BLaER1 treated with 17β-estradiol and CSF1 and Interleukin-3, amounts not matched to agents 10 nM and 100 nM (cell line): ENCODE measurements around the gene LBX1.

Experiments used
- H3K27ac ChIP-seq, 11 experiments: shearing (Covaris generic); formaldehyde crosslinking; 2 replicates each; pipeline ENCODE4 v1.8.1; 2022
- H3K27me3 ChIP-seq, 11 experiments: shearing (Covaris generic); formaldehyde crosslinking; 2 replicates each; pipeline ENCODE4 v1.8.1; 2022
- H3K36me3 ChIP-seq, 11 experiments: shearing (Covaris generic); formaldehyde crosslinking; 2 replicates each; pipeline ENCODE4 v1.8.1; 2022
- H3K4me1 ChIP-seq, 10 experiments: shearing (Covaris generic); formaldehyde crosslinking; 2 replicates each; pipeline ENCODE4 v1.8.1; 2022
- H3K4me2 ChIP-seq, 11 experiments: shearing (Covaris generic); formaldehyde crosslinking; 2 replicates each; pipeline ENCODE4 v1.8.1; 2022
- H3K4me3 ChIP-seq, 10 experiments: shearing (Covaris generic); formaldehyde crosslinking; 2 replicates each; pipeline ENCODE4 v1.8.1; 2022
- H3K9ac ChIP-seq, 11 experiments: shearing (Covaris generic); formaldehyde crosslinking; 2 replicates each; pipeline ENCODE4 v1.8.1; 2022
- H3K9me3 ChIP-seq, 11 experiments: shearing (Covaris generic); formaldehyde crosslinking; replicated peaks in 1 of 11; 2 replicates each; pipeline ENCODE4 v1.8.1; 2022
- H4K20me1 ChIP-seq, 11 experiments: shearing (Covaris generic); formaldehyde crosslinking; 2 replicates each; pipeline ENCODE4 v1.8.1; 2022
- Cebpa-rat ChIP-seq, 11 experiments: shearing (Covaris generic); IDR thresholded peaks; 2 replicates each; pipeline ENCODE4 v1.8.1; 2022

LBX1 gene

DNA sequence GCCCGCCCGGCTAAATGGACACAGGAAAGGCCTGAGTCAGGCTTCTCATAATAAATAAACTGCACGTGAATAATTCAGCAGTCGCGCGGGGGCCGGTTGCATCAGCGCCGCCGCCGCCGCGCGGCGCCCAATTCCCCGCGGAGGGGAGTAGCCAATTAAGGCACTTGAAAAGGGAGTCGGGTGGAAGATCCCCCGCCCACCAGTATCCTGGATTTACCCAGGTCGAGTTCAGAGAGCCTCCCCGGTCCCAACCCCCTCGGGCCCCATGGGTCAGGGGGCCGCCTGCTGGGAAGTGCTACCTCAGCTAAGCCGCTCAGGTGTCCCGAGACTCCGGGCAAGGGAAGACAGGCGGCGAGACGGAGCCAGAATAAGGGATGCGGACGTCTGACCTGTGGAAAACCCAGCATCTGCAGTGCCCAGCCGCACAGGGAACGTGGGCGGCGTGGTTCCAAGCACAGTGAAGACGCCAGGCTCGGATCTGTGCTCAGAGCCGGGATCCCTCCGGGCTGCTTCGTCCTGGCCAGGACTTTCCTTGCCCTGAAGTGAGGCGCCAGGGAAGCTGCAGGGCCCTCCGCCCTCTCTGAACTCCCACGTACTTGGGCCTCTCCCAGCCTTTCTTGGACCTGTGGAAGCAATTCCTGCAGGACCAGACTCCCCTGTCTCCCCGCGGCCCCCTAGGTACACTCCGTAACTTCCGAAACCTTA lies 7.3 kb upstream of the LBX1 start:
- Histone ChIP-seq H3K4me2 (no peak overlapping the region), H3K9me3 (no peaks in the 10 kb centered on the region), H3K27me3 (peaks cover 96 to 100% (median 99%) of the 10 kb centered on the region in 11 experiments), H3K27ac (no peak overlapping the region), H3K4me3 (no peak overlapping the region), H3K9ac (no peak overlapping the region), H4K20me1 (peaks cover 0 to 72% (median 59%) of the 10 kb centered on the region in 11 experiments; a peak in 16 of 22 replicates), H3K4me1 (no peaks in the 10 kb centered on the region), H3K36me3 (no peaks in the 10 kb centered on the region)
- TF ChIP-seq Cebpa-rat (IDR thresholded peaks at IDR 0.05), result no peak

- Histone ChIP-seq H3K9ac (no peak overlapping the region), H3K4me1 (no peaks in the 10 kb centered on the region), H3K27me3 (peaks cover 100% of the 10 kb centered on the region in 11 experiments), H3K4me3 (no peak overlapping the region), H3K27ac (no peak overlapping the region), H3K9me3 (no peaks in the 10 kb centered on the region), H4K20me1 (peaks cover 0 to 79% (median 67%) of the 10 kb centered on the region in 11 experiments; a peak in 16 of 22 replicates), H3K4me2 (no peak overlapping the region), H3K36me3 (no peaks in the 10 kb centered on the region)
- TF ChIP-seq Cebpa-rat (IDR thresholded peaks at IDR 0.05), result no peak
Measured at GRCh38 chr10:101235766-101236165, 6.5 kb upstream of the LBX1 start.

DNA sequence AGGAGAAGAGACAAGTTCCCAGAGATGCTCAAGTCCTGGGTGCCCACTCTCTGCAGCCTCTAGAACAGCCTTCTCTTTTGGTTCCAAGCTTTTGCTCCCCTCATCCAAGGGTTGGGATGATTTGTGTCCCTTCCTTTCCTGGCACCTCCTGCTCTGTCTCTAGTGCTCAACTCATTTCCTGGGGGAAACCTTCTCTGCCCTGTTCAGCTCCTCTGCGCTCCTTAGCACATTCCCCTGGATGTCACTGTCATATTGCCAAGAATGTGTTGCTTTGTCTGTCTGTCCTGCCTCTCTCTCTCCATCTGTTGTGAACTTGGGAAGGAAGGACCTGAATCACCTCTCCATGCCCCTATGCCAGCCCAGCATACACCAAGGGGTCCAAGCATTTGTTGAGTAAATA lies 5.1 kb upstream of the LBX1 start:
- no peak overlapping the region for H3K4me2 ChIP-seq
- peaks cover 100% of the 10 kb centered on the region in 11 experiments for H3K27me3 ChIP-seq
- no peak overlapping the region for H3K9ac ChIP-seq
- TF ChIP-seq Cebpa-rat (IDR thresholded peaks at IDR 0.05), result no peak
- no peak overlapping the region for H3K4me3 ChIP-seq
- H3K36me3 ChIP-seq, result no peaks in the 10 kb centered on the region
- peaks cover 0 to 90% (median 81%) of the 10 kb centered on the region in 11 experiments; a peak in 16 of 22 replicates for H4K20me1 ChIP-seq
- H3K4me1 ChIP-seq, result peaks cover 0 to 11% (median 4%) of the 10 kb centered on the region in 10 experiments; a peak in 5 of 20 replicates
- no peaks in the 10 kb centered on the region for H3K9me3 ChIP-seq
- no peak overlapping the region for H3K27ac ChIP-seq

DNA sequence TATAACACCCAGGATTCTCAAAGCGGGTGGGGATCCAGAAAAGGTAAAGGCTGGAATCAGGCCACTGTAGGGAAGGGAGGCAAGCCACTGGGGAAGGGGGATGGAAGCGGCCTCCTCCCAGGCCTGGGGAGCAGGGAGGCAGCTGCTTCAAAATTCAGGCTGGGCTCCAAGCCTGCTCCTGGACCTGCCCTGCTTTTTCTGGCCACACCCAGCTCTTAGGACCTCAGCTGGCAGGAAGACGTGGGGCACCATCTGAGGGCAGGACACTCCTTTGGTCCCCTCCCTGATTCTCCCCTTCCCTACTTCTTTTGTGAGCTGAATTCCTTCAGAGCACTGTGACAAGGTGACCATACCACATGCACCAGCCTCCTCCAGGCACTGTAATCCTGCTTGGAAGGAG lies 4.6 kb upstream of the LBX1 start:
- Histone ChIP-seq H3K9me3 (peaks cover 0 to 2% (median 0%) of the 10 kb centered on the region in 11 experiments; a peak in 2 of 22 replicates), H3K9ac (no peak overlapping the region), H4K20me1 (peaks cover 0 to 92% (median 83%) of the 10 kb centered on the region in 11 experiments; a peak in 16 of 22 replicates), H3K4me2 (no peak overlapping the region), H3K27ac (no peak overlapping the region), H3K4me3 (no peak overlapping the region), H3K4me1 (peaks cover 0 to 11% (median 4%) of the 10 kb centered on the region in 10 experiments; a peak in 5 of 20 replicates), H3K36me3 (no peaks in the 10 kb centered on the region), H3K27me3 (peaks cover 100% of the 10 kb centered on the region in 11 experiments)
- TF ChIP-seq Cebpa-rat (IDR thresholded peaks at IDR 0.05), result no peak

DNA sequence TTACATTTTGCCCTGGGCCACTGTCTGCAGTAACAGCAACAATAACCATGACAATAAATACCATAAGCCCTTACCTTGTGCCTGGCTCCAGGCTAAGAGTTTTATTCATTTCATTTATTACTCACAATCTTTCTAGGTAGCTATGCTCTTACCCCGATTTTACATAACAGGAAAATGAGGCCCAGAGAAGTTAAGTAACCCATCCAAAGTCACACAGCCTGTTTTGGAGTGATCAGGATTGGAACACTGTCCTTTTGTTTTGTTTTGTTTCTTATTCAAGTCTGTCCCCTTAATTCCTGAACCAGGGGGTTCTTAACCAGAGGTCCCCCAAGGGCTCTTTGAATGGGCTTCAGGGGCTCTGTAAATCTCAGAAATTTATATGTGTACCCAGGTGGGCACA lies 4.2 kb upstream of the LBX1 start:
- Histone ChIP-seq H4K20me1 (peaks cover 0 to 92% (median 83%) of the 10 kb centered on the region in 11 experiments; a peak in 16 of 22 replicates), H3K4me3 (no peak overlapping the region), H3K4me1 (peaks cover 0 to 11% (median 4%) of the 10 kb centered on the region in 10 experiments; a peak in 5 of 20 replicates), H3K27me3 (peaks cover 100% of the 10 kb centered on the region in 11 experiments), H3K27ac (no peak overlapping the region), H3K4me2 (no peak overlapping the region), H3K36me3 (no peaks in the 10 kb centered on the region), H3K9ac (no peak overlapping the region), H3K9me3 (peaks cover 0 to 6% (median 3%) of the 10 kb centered on the region in 11 experiments; a peak in 10 of 22 replicates)
- no peak for TF ChIP-seq Cebpa-rat (IDR thresholded peaks at IDR 0.05)

DNA sequence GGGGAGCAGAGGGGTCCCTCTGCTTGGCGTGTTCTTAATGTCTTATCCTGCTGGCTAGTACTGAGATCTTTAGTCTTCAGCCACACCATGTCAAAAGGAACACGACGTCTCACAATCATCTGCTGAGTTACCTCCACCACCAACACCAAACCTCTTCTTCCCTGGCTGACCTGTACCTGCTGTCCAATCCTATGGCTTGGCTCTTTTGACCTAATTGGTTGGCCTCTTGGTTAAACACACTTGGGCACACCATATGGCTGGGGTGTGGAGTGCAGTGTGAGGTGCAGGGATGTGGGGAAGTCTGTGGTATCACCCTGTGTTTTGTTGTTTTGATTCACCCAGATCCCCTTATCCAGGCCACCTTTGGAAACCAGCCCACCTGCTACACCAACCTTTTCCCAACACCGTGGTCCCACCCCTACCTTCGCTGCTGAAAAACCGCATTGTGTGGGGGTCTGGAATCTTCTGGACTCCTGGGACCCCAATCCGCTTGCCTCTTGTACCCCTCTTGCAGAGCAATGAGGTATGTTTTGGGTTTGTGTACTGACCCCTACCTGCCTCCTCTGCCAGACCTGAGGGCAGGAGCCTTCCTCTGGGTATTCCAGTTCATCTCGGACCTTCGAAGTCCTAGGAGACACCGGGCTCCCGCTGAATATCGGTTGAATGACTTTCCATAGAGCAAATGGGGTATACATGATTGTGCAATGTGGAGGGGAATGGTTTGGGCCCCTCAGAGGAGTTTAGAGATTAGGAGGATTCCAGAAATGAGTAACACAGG lies 2.8 kb upstream of the LBX1 start:
- Histone ChIP-seq H3K36me3 (no peaks in the 10 kb centered on the region), H3K27ac (no peak overlapping the region), H3K4me3 (no peak overlapping the region), H3K27me3 (peaks cover 100% of the 10 kb centered on the region in 11 experiments), H3K9me3 (peaks cover 7 to 20% (median 16%) of the 10 kb centered on the region in 11 experiments; a peak in 18 of 22 replicates), H3K4me1 (peaks cover 0 to 11% (median 4%) of the 10 kb centered on the region in 10 experiments; a peak in 5 of 20 replicates), H3K9ac (no peak overlapping the region), H3K4me2 (no peak overlapping the region), H4K20me1 (peaks cover 0 to 93% (median 83%) of the 10 kb centered on the region in 11 experiments; a peak in 16 of 22 replicates)
- TF ChIP-seq Cebpa-rat (IDR thresholded peaks at IDR 0.05), result 0 out of 22 replicates have a peak, but pooled peaks of 2 of the 11 experiments have one; percentile 29 to 41

DNA sequence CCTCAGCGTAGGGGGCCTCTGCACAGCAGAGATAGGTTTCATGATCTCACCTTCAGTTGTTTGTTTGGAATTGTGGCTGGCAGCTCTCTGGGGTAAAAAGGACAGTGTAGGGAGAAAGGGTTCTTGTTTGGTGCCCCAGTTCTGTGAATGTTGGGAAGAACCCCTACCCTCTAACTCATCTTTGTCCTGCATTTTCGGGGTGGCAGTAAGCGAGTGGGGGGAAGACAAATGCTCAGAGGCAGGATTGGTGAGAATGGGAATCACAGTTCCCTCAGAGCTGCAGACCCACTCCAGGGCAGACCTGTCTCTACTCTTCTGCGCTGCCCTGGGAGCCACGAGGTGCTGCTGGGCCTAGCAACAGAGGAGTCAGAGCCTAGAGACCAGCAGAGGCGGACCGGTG lies 1.8 kb upstream of the LBX1 start:
- H3K4me3 ChIP-seq, result no peak overlapping the region
- peaks cover 0 to 93% (median 83%) of the 10 kb centered on the region in 11 experiments; a peak in 17 of 22 replicates for H4K20me1 ChIP-seq
- H3K27me3 ChIP-seq, result peaks cover 100% of the 10 kb centered on the region in 11 experiments

DNA sequence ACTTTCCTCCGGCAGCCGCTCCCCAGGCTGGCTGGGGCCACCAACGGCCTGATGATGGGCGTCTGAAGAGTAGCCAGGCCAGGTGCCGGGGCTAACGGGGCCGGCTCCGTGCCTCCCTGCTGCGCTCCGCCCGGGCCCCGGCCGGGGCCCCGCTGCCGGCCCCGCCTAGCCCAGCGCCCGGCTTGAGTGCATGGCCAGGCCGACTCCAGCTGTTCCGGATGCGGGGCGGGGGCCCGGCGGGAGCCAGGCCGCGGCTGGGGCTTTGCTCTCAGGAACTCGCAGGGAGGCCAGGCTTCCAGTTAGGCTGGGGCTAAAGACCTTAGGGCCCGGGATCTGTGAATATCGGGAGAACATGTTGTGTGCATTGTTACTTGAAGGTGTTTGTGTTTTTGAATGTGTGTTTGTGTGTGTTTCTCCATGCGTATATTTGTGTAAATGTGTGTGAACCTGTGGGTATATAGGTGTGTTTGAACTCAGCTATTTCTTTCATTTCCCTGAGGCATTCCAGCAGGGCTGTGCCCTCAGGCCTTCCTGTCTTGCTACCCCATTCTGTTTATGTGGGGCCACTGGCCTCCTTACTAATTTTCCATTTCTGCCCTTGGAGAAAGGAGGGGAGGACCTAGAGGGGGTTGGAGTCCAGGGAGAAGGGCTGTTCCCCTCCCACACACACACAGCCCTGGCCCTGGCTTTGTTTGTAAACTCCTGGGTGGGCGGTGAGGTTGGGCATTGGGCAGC lies 1.1 kb upstream of the LBX1 start:
- Histone ChIP-seq H4K20me1 (peaks cover 0 to 99% (median 90%) of the 10 kb centered on the region in 11 experiments; a peak in 18 of 22 replicates), H3K9ac (no peak overlapping the region), H3K27ac (no peak overlapping the region), H3K4me3 (peak overlapping the region in 4 of 10 experiments; percentile 13 to 31 (median 30); a peak in 1 of 20 replicates), H3K4me2 (peak overlapping the region in 7 of 11 experiments; percentile 26 to 77 (median 34); a peak in 11 of 22 replicates), H3K36me3 (no peaks in the 10 kb centered on the region), H3K4me1 (peaks cover 0 to 17% (median 4%) of the 10 kb centered on the region in 10 experiments; a peak in 6 of 20 replicates), H3K27me3 (peaks cover 100% of the 10 kb centered on the region in 11 experiments), H3K9me3 (peaks cover 9 to 22% (median 19%) of the 10 kb centered on the region in 11 experiments; a peak in 18 of 22 replicates)
- no peak for TF ChIP-seq Cebpa-rat (IDR thresholded peaks at IDR 0.05)

More for the DNA sequence above, 1.8 kb upstream of the LBX1 start:
- TF ChIP-seq Cebpa-rat (IDR thresholded peaks at IDR 0.05), result no peak
- H3K9me3 ChIP-seq, result peaks cover 9 to 22% (median 19%) of the 10 kb centered on the region in 11 experiments; a peak in 18 of 22 replicates
- peaks cover 0 to 17% (median 4%) of the 10 kb centered on the region in 10 experiments; a peak in 6 of 20 replicates for H3K4me1 ChIP-seq
- H3K9ac ChIP-seq, result no peak overlapping the region
- H3K27ac ChIP-seq, result no peak overlapping the region
- H3K36me3 ChIP-seq, result no peaks in the 10 kb centered on the region
- no peak overlapping the region for H3K4me2 ChIP-seq
